Nephron progenitor cell (in vitro differentiated cells): ENCODE data around the gene SH3TC2.

Source experiments
- DNase-seq: peaks from one replicate; pipeline ENCODE4 v3.0.0; 2021
- H3K27ac Mint-ChIP-seq: 2 replicates; pipeline ENCODE4 v1.8.0; 2021; ENCODE audit warnings: mild to moderate bottlenecking, moderate library complexity, mixed read lengths
- H3K27me3 Mint-ChIP-seq: 2 replicates; pipeline ENCODE4 v1.8.0; 2021; ENCODE audit warnings: mild to moderate bottlenecking, low read depth, mixed read lengths; ENCODE audit not compliant: poor library complexity
- H3K36me3 Mint-ChIP-seq: 2 replicates; pipeline ENCODE4 v1.8.0; 2021; ENCODE audit warnings: low read depth, mixed read lengths
- H3K4me1 Mint-ChIP-seq: 2 replicates; pipeline ENCODE4 v1.8.0; 2021; ENCODE audit warnings: mixed read lengths
- H3K4me3 Mint-ChIP-seq: 2 replicates; pipeline ENCODE4 v1.8.0; 2021; ENCODE audit warnings: mild to moderate bottlenecking, moderate library complexity, mixed read lengths
- H3K9me3 Mint-ChIP-seq: 2 replicates; pipeline ENCODE4 v1.8.0; 2021; ENCODE audit warnings: mild to moderate bottlenecking, moderate library complexity, mixed read lengths
- CTCF ChIP-seq: fragments of 200-600 bp; sonication (generic); IDR thresholded peaks from 2 replicates; pipeline ENCODE4 v1.5.0; 2021; ENCODE audit warnings: antibody characterized with exemption

The SH3TC2 gene

GRCh38 chr5:149002053-149002452, 60.8 kb downstream of the SH3TC2 start:
- peak; percentile 51 for DNase-seq
- Mint-ChIP-seq H3K27me3 (peaks cover 17% of the 10 kb centered on the region), H3K4me1 (peaks cover 15% of the 10 kb centered on the region), H3K9me3 (no peaks in the 10 kb centered on the region), H3K4me3 (peak overlapping the region; percentile 29), H3K27ac (peak overlapping the region; percentile 73), H3K36me3 (no peaks in the 10 kb centered on the region)
- no peak for TF ChIP-seq CTCF

GRCh38 chr5:149001162-149001561, 61.7 kb downstream of the SH3TC2 start:
- Mint-ChIP-seq H3K36me3 (no peaks in the 10 kb centered on the region), H3K4me1 (peaks cover 15% of the 10 kb centered on the region)
- DNase-seq = no peak

GRCh38 chr5:148999741-149000140, 63.1 kb downstream of the SH3TC2 start:
- Mint-ChIP-seq H3K9me3 (no peaks in the 10 kb centered on the region), H3K27me3 (peaks cover 23% of the 10 kb centered on the region), H3K36me3 (no peaks in the 10 kb centered on the region), H3K27ac (no peak overlapping the region), H3K4me1 (peaks cover 15% of the 10 kb centered on the region), H3K4me3 (no peak overlapping the region)
- no peak for TF ChIP-seq CTCF
- DNase-seq = no peak

More at GRCh38 chr5:149001162-149001561, 61.7 kb downstream of the SH3TC2 start:
- TF ChIP-seq CTCF = no peak
- Mint-ChIP-seq H3K9me3 (no peaks in the 10 kb centered on the region), H3K27me3 (peaks cover 19% of the 10 kb centered on the region), H3K4me3 (no peak overlapping the region), H3K27ac (no peak overlapping the region)

- Mint-ChIP-seq H3K27me3 (peaks cover 28% of the 10 kb centered on the region), H3K9me3 (no peaks in the 10 kb centered on the region), H3K36me3 (no peaks in the 10 kb centered on the region), H3K27ac (no peak overlapping the region), H3K4me1 (peaks cover 15% of the 10 kb centered on the region), H3K4me3 (no peak overlapping the region)
- peak; percentile 51 for TF ChIP-seq CTCF
- DNase-seq = no peak
These were observed 64.6 kb downstream of the SH3TC2 start for GRCh38 chr5:148998174-148998797.

- H3K27ac Mint-ChIP-seq = no peak overlapping the region
- H3K9me3 Mint-ChIP-seq = no peaks in the 10 kb centered on the region
- H3K4me3 Mint-ChIP-seq = no peak overlapping the region
- peaks cover 28% of the 10 kb centered on the region for H3K27me3 Mint-ChIP-seq
- H3K36me3 Mint-ChIP-seq = no peaks in the 10 kb centered on the region
- TF ChIP-seq CTCF = no peak
- H3K4me1 Mint-ChIP-seq = peaks cover 4% of the 10 kb centered on the region
- no peak for DNase-seq
These were observed 66.6 kb downstream of the SH3TC2 start for GRCh38 chr5:148996270-148996669.

- H3K27ac Mint-ChIP-seq = no peak overlapping the region
- peaks cover 30% of the 10 kb centered on the region for H3K27me3 Mint-ChIP-seq
- no peak for TF ChIP-seq CTCF
These were observed 67.1 kb downstream of the SH3TC2 start for GRCh38 chr5:148995791-148996190.

More at GRCh38 chr5:148995791-148996190, 67.1 kb downstream of the SH3TC2 start:
- no peaks in the 10 kb centered on the region for H3K9me3 Mint-ChIP-seq
- peaks cover 4% of the 10 kb centered on the region for H3K4me1 Mint-ChIP-seq
- H3K4me3 Mint-ChIP-seq = no peak overlapping the region
- H3K36me3 Mint-ChIP-seq = no peaks in the 10 kb centered on the region
- DNase-seq = no peak
